ENCODE measurements around the gene HERC4.

Gene HERC4

DNA sequence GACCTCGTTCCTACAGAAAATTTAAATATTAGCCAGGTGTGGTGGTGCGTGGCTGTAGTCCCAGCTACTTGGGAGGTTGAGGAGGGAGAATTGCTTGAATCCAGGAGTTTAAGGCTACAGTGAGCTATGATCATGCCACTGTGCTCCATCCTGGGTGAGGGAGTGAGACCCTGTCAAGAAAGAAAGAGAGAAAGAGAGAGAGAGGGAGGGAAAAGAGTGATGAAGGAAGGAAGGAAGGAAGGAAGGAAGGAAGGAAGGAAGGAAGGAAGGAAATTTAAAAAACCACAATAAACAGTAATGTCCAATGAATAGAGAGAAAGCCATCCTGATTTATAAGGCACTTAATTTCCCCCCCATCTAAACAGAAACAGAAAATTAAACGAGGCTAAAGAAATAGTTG, 43.6 kb upstream of the HERC4 start:
- TF ChIP-seq SIN3A (IDR thresholded peaks at IDR 0.05; ENCODE audit: borderline replicate concordance, insufficient read depth, low read length) (no peak), REST (IDR thresholded peaks at IDR 0.05; ENCODE audit: insufficient read depth in 1 of 2, low read depth in 2 of 2, low read length in 2 of 2) (no peak), POLR2AphosphoS5 (IDR thresholded peaks at IDR 0.05; ENCODE audit: low read depth, low read length) (no peak), TAF1 (IDR thresholded peaks at IDR 0.05; ENCODE audit: borderline replicate concordance, insufficient read depth, low read length) (no peak), FOXP2 (optimal IDR thresholded peaks at IDR 0.05; ENCODE audit: borderline replicate concordance, extremely low read depth, extremely low read length, insufficient read depth) (no peak)

- TF ChIP-seq REST (IDR thresholded peaks at IDR 0.05; ENCODE audit: insufficient read depth in 1 of 2, low read depth in 2 of 2, low read length in 2 of 2), result no peak
These were observed 37.8 kb upstream of the HERC4 start for GRCh38 chr10:68112837-68113236.

DNA sequence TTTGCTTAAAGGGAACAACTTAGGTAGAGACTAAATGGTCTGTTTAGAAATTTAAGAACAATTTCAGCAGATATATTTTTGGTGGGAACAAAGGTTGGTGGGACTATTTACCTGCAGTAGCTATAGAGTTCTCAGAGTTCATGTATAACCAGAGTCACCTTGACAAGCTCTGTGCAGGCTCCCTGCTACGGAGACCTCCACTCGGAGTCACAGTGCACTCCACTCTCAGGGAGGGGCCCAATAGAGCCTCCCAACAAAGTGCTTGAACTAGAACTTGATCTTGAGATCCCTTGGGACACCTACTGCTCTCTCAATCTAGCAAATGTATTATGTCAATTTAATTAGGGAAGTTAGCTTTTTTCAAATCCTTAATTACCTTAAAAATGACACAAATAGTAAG, 36.5 kb upstream of the HERC4 start:
- TF ChIP-seq SIN3A (IDR thresholded peaks at IDR 0.05; ENCODE audit: borderline replicate concordance, insufficient read depth, low read length) (no peak), FOXP2 (optimal IDR thresholded peaks at IDR 0.05; ENCODE audit: borderline replicate concordance, extremely low read depth, extremely low read length, insufficient read depth) (no peak), REST (IDR thresholded peaks at IDR 0.05; ENCODE audit: insufficient read depth in 1 of 2, low read depth in 2 of 2, low read length in 2 of 2) (no peak), POLR2AphosphoS5 (IDR thresholded peaks at IDR 0.05; ENCODE audit: low read depth, low read length) (no peak), TAF1 (IDR thresholded peaks at IDR 0.05; ENCODE audit: borderline replicate concordance, insufficient read depth, low read length) (no peak)

DNA sequence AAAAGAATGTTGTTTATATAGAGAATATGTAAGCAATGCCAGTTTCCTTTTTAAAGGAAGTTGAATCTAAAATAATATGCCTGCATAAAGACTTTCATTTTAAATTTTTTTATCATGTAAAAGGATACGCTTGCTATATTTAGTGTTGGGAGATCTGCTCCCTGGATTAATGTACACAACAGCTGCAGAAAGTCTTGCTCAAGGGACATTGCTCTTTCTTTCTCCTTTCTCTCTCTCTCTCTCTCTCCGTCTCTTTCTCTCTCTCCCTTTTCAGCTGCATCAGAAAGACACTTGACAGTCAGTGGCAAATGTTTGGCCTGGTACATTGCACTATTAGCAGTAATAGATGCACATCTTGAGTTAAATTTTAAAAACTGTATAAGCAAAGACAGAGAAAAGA, 34.9 kb upstream of the HERC4 start:
- TF ChIP-seq TAF1 (IDR thresholded peaks at IDR 0.05; ENCODE audit: borderline replicate concordance, insufficient read depth, low read length) (no peak), REST (IDR thresholded peaks at IDR 0.05; ENCODE audit: insufficient read depth in 1 of 2, low read depth in 2 of 2, low read length in 2 of 2) (no peak), SIN3A (IDR thresholded peaks at IDR 0.05; ENCODE audit: borderline replicate concordance, insufficient read depth, low read length) (no peak), POLR2AphosphoS5 (IDR thresholded peaks at IDR 0.05; ENCODE audit: low read depth, low read length) (no peak), FOXP2 (optimal IDR thresholded peaks at IDR 0.05; ENCODE audit: borderline replicate concordance, extremely low read depth, extremely low read length, insufficient read depth) (no peak)

DNA sequence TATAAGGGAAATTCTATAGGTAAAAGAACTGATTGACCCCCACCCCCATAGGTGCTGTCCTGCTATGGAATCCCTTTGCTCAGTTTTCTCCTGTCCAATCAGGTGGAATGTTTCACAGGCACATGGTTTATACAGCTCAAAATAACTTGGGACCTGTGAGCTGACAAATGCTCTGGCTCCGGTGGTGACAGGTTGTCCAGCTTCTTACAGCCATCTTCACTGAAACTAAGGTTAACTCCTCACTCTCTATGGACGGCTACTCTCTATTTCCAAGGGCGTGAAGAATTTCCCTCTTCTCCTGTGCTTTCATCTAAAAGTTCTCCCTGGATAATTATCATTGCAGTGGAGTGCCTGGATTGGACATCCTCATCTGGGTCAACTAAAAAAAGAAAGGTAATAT, 34.2 kb upstream of the HERC4 start, which contains the start of gene MYPN:
TSS of gene MYPN (plus strand) at position 158 of the 400 bp plus-strand sequence. CDS start 11,951 bp downstream, outside the sequence.
- no peak for TF ChIP-seq FOXP2 (optimal IDR thresholded peaks at IDR 0.05; ENCODE audit: borderline replicate concordance, extremely low read depth, extremely low read length, insufficient read depth)
